AML-193 (cell line): ENCODE results near the gene A3GALT2.
A peak's percentile ranks its signal among the peaks of the same experiment; 100 is the strongest.

Source experiments
- DNase-seq, 2 experiments: peaks; one replicate each; lab custom pipeline; 2025; lab: John Stamatoyannopoulos, UW

Gene A3GALT2

GRCh38 chr1:33320619-33321165, at the start of gene A3GALT2:
TSS of gene A3GALT2 (minus strand) at chr1:33321098. CDS start at chr1:33321098, 0 bp downstream.
- DNase-seq = no peak

GRCh38 chr1:33370301-33370700, 49.4 kb upstream of the A3GALT2 start:
- no peak for DNase-seq

- DNase-seq = no peak
Observed at GRCh38 chr1:33369764-33370163, 48.9 kb upstream of the A3GALT2 start.

GRCh38 chr1:33369081-33369480, 48.2 kb upstream of the A3GALT2 start:
- DNase-seq = no peak

GRCh38 chr1:33368431-33368830, 47.5 kb upstream of the A3GALT2 start:
- DNase-seq = no peak

GRCh38 chr1:33367485-33368405, 46.8 kb upstream of the A3GALT2 start:
- DNase-seq = peak; percentile 53

- DNase-seq = no peak
Observed at GRCh38 chr1:33366762-33367484, 46.0 kb upstream of the A3GALT2 start.

- no peak for DNase-seq
Observed at GRCh38 chr1:33365560-33365997, 44.7 kb upstream of the A3GALT2 start.

- DNase-seq = no peak
Observed at GRCh38 chr1:33364565-33364918, 43.6 kb upstream of the A3GALT2 start.

- DNase-seq = no peak
Observed at GRCh38 chr1:33363470-33363861, 42.6 kb upstream of the A3GALT2 start.

GRCh38 chr1:33363021-33363420, 42.1 kb upstream of the A3GALT2 start:
- DNase-seq = no peak

- no peak for DNase-seq
Observed at GRCh38 chr1:33361532-33362235, 40.8 kb upstream of the A3GALT2 start.

- DNase-seq = no peak
Observed at GRCh38 chr1:33360367-33360766, 39.5 kb upstream of the A3GALT2 start.

- DNase-seq = no peak
Observed at GRCh38 chr1:33359931-33360330, 39.0 kb upstream of the A3GALT2 start.

- no peak for DNase-seq
Observed at GRCh38 chr1:33358795-33359503, 38.1 kb upstream of the A3GALT2 start.

- no peak for DNase-seq
Observed at GRCh38 chr1:33358114-33358794, 37.4 kb upstream of the A3GALT2 start.

- DNase-seq = no peak
Observed at GRCh38 chr1:33357099-33357498, 36.2 kb upstream of the A3GALT2 start.

GRCh38 chr1:33354707-33355316, 33.9 kb upstream of the A3GALT2 start:
- DNase-seq = no peak

GRCh38 chr1:33353531-33353930, 32.6 kb upstream of the A3GALT2 start:
- no peak for DNase-seq

- DNase-seq = no peak
Observed at GRCh38 chr1:33351281-33351660, 30.4 kb upstream of the A3GALT2 start.
